AG08396 (cell line): Measurements from ENCODE around the gene AGBL4.

Experiments
- DNase-seq: peaks from one replicate; pipeline ENCODE4 v3.0.0; 2012; ENCODE audit warnings: low spot score, mixed read lengths

Gene AGBL4

GRCh38 chr1:49694251-49694827, 329.4 kb downstream of the AGBL4 start:
- no peak for DNase-seq

- no peak for DNase-seq
Observed at GRCh38 chr1:49686107-49686506, 337.6 kb downstream of the AGBL4 start.

GRCh38 chr1:49677706-49678105, 346.0 kb downstream of the AGBL4 start:
- no peak for DNase-seq

- no peak for DNase-seq
Observed at GRCh38 chr1:49651136-49651535, 372.6 kb downstream of the AGBL4 start.

GRCh38 chr1:49630156-49630555, 393.6 kb downstream of the AGBL4 start:
- DNase-seq: no peak

- DNase-seq: no peak
Observed at GRCh38 chr1:49627781-49628180, 396.0 kb downstream of the AGBL4 start.

GRCh38 chr1:49626472-49626871, 397.3 kb downstream of the AGBL4 start:
- DNase-seq: no peak

GRCh38 chr1:49622877-49623276, 400.9 kb downstream of the AGBL4 start:
- no peak for DNase-seq

- no peak for DNase-seq
Observed at GRCh38 chr1:49606082-49606481, 417.7 kb downstream of the AGBL4 start.

- no peak for DNase-seq
Observed at GRCh38 chr1:49597436-49597835, 426.3 kb downstream of the AGBL4 start.

GRCh38 chr1:49576327-49576901, 447.3 kb downstream of the AGBL4 start:
- no peak for DNase-seq

- no peak for DNase-seq
Observed at GRCh38 chr1:49556676-49557234, 467.0 kb downstream of the AGBL4 start.

- no peak for DNase-seq
Observed at GRCh38 chr1:49552101-49552500, 471.7 kb downstream of the AGBL4 start.

GRCh38 chr1:49544615-49545014, 479.1 kb downstream of the AGBL4 start:
- DNase-seq: no peak

GRCh38 chr1:49541096-49541752, 482.5 kb downstream of the AGBL4 start:
- no peak for DNase-seq

- no peak for DNase-seq
Observed at GRCh38 chr1:49527606-49528305, 496.0 kb downstream of the AGBL4 start.

GRCh38 chr1:49526672-49527071, 497.1 kb downstream of the AGBL4 start:
- no peak for DNase-seq

GRCh38 chr1:49523764-49524163, 500.0 kb downstream of the AGBL4 start:
- DNase-seq: no peak

- DNase-seq: no peak
Observed at GRCh38 chr1:49466961-49467360, 556.8 kb downstream of the AGBL4 start.

- no peak for DNase-seq
Observed at GRCh38 chr1:49465486-49466185, 558.1 kb downstream of the AGBL4 start.

GRCh38 chr1:49448200-49448599, 575.6 kb downstream of the AGBL4 start:
- no peak for DNase-seq

- DNase-seq: no peak
Observed at GRCh38 chr1:49436865-49437264, 586.9 kb downstream of the AGBL4 start.
